ENCODE data around the gene DNAAF9.

DNA sequence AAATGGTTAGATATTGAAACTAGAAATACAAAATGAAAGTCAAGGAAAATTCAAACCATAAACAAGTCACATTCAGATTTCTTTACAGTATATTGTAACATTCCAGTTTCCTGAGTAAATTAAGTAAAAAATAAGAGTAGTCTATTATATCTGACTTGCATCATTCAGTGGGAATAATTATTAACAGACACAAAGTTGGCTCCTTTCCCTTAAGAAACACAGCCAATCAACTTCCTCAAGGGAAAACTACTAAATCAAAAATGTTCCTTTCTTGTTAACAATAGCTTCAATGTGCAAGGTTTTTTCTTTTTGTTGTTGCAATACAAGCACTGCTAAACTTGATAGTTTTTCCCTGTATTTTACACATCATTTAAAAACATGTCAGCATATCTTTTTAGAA, 33.2 kb downstream of the DNAAF9 start:
- TF ChIP-seq CTCF (conservative IDR thresholded peaks at IDR 0.05; ENCODE audit: low read length), result no peak
- TF ChIP-seq EZH2phosphoT487 (IDR thresholded peaks at IDR 0.05; ENCODE audit: borderline replicate concordance), result no peak

Data from Loucy (cell line).